Measurements from ENCODE around the gene BRIX1. TPM values are rescaled to one million over a fixed set of nuclear protein-coding genes. Genes with fewer than 3 reads are reported as not detected.
"Not testable (repeated sequence)": the region's sequence is repeated elsewhere in the genome, so short reads cannot be mapped to it uniquely, and the experiment has no call there.

BRIX1 gene
- total RNA-seq, 1 experiment from 2014 or later: 93.3 TPM

DNA sequence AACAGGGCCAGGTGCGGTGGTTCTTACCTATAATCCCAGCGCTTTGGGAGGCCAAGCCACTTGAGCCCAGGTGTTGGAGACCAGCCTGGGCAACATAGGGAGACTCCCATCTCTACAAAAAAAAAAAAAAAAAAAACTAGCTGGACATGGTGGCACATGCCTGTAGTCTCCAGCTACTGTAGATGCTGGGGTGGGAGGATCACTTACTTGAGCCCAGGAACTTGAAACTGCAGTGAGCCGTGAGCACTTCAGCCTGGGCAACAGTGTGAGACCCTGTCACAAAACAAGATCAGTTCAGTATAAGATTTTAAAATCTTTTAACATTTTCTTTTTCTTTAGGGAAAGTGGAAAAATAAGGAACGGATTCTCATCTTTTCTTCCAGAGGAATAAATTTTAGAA is 2.5 kb downstream of the BRIX1 start:
- intact Hi-C loops (cut with micrococcal nuclease; ENCODE audit: unreplicated experiment): no loop called here
- no peak for DNase-seq (ENCODE audit: low spot score)
- Histone ChIP-seq H3K27me3 (replicated peaks; ENCODE audit: insufficient read depth, low read depth, low read length, poor library complexity) (no peaks in the 10 kb centered on the region), H3K27ac (ENCODE audit: low read depth, low read length, poor library complexity, severe bottlenecking) (no peak overlapping the region), H3K9me3 (ENCODE audit: low read depth, low read length, poor library complexity, severe bottlenecking) (no peaks in the 10 kb centered on the region), H3K4me1 (ENCODE audit: insufficient read depth, low read length, poor library complexity, severe bottlenecking) (peaks cover 15% of the 10 kb centered on the region), H3K36me3 (ENCODE audit: insufficient read depth, low read length, poor library complexity, severe bottlenecking) (peaks cover 55% of the 10 kb centered on the region), H3K4me3 (ENCODE audit: low read depth, low read length, poor library complexity, severe bottlenecking) (no peak overlapping the region)
- CTCF ChIA-PET: no interaction called here
- TF ChIP-seq, protein P1, sequence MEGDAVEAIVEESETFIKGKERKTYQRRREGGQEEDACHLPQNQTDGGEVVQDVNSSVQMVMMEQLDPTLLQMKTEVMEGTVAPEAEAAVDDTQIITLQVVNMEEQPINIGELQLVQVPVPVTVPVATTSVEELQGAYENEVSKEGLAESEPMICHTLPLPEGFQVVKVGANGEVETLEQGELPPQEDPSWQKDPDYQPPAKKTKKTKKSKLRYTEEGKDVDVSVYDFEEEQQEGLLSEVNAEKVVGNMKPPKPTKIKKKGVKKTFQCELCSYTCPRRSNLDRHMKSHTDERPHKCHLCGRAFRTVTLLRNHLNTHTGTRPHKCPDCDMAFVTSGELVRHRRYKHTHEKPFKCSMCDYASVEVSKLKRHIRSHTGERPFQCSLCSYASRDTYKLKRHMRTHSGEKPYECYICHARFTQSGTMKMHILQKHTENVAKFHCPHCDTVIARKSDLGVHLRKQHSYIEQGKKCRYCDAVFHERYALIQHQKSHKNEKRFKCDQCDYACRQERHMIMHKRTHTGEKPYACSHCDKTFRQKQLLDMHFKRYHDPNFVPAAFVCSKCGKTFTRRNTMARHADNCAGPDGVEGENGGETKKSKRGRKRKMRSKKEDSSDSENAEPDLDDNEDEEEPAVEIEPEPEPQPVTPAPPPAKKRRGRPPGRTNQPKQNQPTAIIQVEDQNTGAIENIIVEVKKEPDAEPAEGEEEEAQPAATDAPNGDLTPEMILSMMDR (conservative IDR thresholded peaks at IDR 0.05; ENCODE audit: low read depth, low read length): no peak
- no peak for TF ChIP-seq EZH2 (IDR thresholded peaks at IDR 0.05; ENCODE audit: borderline replicate concordance, low read depth, low read length, poor library complexity, severe bottlenecking)
- POLR2A ChIA-PET (ENCODE audit: low non-redundant PET): no interaction called here
- no TSS peak for BruUV-seq (replicated peaks)

DNA sequence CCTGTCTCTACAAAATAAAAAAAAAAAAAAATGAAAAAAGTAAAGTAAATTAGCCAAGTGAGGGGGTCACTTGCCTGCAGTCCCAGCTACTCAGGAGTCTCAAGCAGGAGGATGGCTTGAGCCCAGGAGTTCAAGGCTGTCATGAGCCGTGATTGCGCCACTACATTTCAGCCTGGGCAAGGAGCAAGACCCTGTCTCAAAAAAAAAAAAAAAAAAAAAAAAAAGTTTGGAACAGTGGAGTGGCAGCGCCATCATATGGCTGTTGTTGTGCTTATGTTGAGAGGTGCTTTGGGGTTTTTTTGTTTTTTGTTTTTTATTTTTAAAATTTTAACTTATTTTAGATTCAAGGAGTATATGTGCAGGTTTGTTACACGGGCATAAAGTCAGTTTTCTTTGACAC is 3.6 kb downstream of the BRIX1 start:
- no peaks in the 10 kb centered on the region for H3K9me3 ChIP-seq (ENCODE audit: low read depth, low read length, poor library complexity, severe bottlenecking)
- intact Hi-C loops (cut with micrococcal nuclease; ENCODE audit: unreplicated experiment): no loop called here
- H3K36me3 ChIP-seq (ENCODE audit: insufficient read depth, low read length, poor library complexity, severe bottlenecking): peaks cover 56% of the 10 kb centered on the region
- ChIA-PET POLR2A (ENCODE audit: low non-redundant PET) (interaction anchor here (0.9 kb wide), 1 partner anchor 32 kb away, joined by 3 read pairs; no protein-coding TSS in a partner anchor), CTCF (no interaction called here)
- BruUV-seq (replicated peaks): no TSS peak
- H3K27ac ChIP-seq (ENCODE audit: low read depth, low read length, poor library complexity, severe bottlenecking): no peak overlapping the region
- peak; percentile 12 for DNase-seq (ENCODE audit: low spot score)
- no peak for TF ChIP-seq EZH2 (IDR thresholded peaks at IDR 0.05; ENCODE audit: borderline replicate concordance, low read depth, low read length, poor library complexity, severe bottlenecking)
- TF ChIP-seq, protein P1 (conservative IDR thresholded peaks at IDR 0.05; ENCODE audit: low read depth, low read length): peak; percentile 31; the same call in 1 of the 2 replicates
- no peak overlapping the region for H3K4me3 ChIP-seq (ENCODE audit: low read depth, low read length, poor library complexity, severe bottlenecking)
- peaks cover 8% of the 10 kb centered on the region for H3K4me1 ChIP-seq (ENCODE audit: insufficient read depth, low read length, poor library complexity, severe bottlenecking)
- H3K27me3 ChIP-seq (replicated peaks; ENCODE audit: insufficient read depth, low read depth, low read length, poor library complexity): no peaks in the 10 kb centered on the region

DNA sequence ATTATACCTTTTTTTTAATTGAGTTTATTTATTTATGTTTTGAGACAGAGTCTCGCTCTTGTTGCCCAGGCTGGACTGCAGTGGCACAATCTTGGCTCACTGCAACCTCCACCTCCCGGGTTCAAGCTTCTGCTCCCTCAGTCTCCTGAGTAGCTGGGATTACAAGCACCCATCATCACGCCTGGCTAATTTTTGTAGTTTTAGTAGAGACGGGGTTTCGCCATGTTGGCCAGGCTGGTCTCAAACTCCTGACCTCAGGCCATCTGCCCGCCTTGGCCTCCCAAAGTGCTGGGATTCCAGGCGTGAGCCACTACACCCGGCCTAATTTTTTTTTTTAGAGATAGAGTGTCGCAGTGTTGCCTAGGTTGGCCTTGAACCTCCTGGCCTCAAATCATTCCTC is 7.7 kb downstream of the BRIX1 start:
- H3K4me1 ChIP-seq (ENCODE audit: insufficient read depth, low read length, poor library complexity, severe bottlenecking); H3K27me3 ChIP-seq (replicated peaks; ENCODE audit: insufficient read depth, low read depth, low read length, poor library complexity); POLR2A ChIA-PET (ENCODE audit: low non-redundant PET); H3K9me3 ChIP-seq (ENCODE audit: low read depth, low read length, poor library complexity, severe bottlenecking); intact Hi-C loops (cut with micrococcal nuclease; ENCODE audit: unreplicated experiment); CTCF ChIA-PET; BruUV-seq (replicated peaks); DNase-seq (ENCODE audit: low spot score); H3K27ac ChIP-seq (ENCODE audit: low read depth, low read length, poor library complexity, severe bottlenecking); H3K4me3 ChIP-seq (ENCODE audit: low read depth, low read length, poor library complexity, severe bottlenecking): not testable (repeated sequence)
- peaks cover 88% of the 10 kb centered on the region for H3K36me3 ChIP-seq (ENCODE audit: insufficient read depth, low read length, poor library complexity, severe bottlenecking)

DNA sequence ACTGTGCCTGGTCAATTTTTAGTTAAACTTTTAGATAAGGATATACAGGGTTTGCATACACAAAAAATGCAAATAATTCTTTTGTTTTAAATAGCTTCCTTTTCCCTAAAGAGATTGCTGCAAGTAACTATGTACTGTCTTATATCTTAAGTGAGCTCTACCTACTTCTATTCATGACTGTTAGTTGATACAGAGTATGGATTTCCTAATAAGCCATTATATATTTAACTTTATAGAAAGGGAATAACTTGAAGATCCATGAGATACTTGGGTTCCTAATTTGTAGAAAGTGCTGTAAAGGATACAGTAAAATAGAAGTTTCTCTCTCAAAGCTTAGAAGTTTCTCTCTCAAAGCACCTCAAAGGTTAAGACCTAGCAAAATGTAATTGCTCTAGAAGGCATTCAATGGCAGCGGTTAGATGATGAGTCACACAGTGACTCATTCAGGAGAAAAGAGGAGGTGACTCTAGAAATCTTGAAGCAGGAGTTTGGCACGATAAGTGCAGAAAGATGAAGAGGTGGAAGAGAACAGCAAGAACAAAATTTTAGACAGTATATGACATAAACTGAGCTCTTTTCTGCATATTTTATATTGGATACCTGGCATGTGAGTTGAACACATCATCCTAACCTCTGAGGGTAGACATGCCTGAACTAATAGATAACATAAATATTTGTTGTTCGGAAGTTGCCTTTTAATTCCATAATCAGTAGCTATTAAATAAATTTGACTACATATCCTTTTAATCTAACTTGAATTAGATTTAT is 8.4 kb downstream of the BRIX1 start:
- peak; percentile 66 for DNase-seq (ENCODE audit: low spot score)
- intact Hi-C loops (cut with micrococcal nuclease; ENCODE audit: unreplicated experiment): no loop called here
- ChIA-PET CTCF (no interaction called here), POLR2A (ENCODE audit: low non-redundant PET) (interaction anchor here (0.6 kb wide), 2 partner anchors 31 to 214 kb away, joined by 3 to 4 read pairs; no protein-coding TSS in a partner anchor)
- no peaks in the 10 kb centered on the region for H3K9me3 ChIP-seq (ENCODE audit: low read depth, low read length, poor library complexity, severe bottlenecking)
- H3K36me3 ChIP-seq (ENCODE audit: insufficient read depth, low read length, poor library complexity, severe bottlenecking): peaks cover 83% of the 10 kb centered on the region
- no peak overlapping the region for H3K27ac ChIP-seq (ENCODE audit: low read depth, low read length, poor library complexity, severe bottlenecking)
- no peak for TF ChIP-seq EZH2 (IDR thresholded peaks at IDR 0.05; ENCODE audit: borderline replicate concordance, low read depth, low read length, poor library complexity, severe bottlenecking)
- no TSS peak for BruUV-seq (replicated peaks)
- H3K27me3 ChIP-seq (replicated peaks; ENCODE audit: insufficient read depth, low read depth, low read length, poor library complexity): no peaks in the 10 kb centered on the region
- no peak overlapping the region for H3K4me3 ChIP-seq (ENCODE audit: low read depth, low read length, poor library complexity, severe bottlenecking)
- no peaks in the 10 kb centered on the region for H3K4me1 ChIP-seq (ENCODE audit: insufficient read depth, low read length, poor library complexity, severe bottlenecking)
